ENCODE results near the gene SYDE2.
A peak's percentile ranks its signal among the peaks of the same experiment; 100 is the strongest.

DNA sequence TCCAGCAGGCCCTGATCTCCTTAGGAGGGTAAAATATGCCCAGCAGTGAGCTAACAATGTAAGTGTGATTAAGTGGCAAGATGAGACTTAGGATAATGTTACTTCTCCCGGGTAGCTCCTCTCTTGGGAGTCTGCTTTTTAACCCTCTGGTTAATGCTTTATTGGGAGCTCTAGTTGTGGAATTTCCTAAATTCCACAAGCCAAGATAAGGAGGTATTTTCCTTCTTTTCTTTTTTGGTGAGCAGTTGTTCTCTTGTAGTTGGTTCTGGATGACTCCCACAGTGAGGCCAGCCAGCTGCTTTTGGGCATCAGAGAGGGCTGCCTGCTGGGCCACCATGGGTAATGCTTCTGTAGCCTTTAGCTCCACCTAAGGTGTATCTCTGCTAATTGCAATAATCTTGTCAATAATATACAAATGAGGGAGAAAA is 39.4 kb upstream of the SYDE2 start:
- TF ChIP-seq, protein P1, sequence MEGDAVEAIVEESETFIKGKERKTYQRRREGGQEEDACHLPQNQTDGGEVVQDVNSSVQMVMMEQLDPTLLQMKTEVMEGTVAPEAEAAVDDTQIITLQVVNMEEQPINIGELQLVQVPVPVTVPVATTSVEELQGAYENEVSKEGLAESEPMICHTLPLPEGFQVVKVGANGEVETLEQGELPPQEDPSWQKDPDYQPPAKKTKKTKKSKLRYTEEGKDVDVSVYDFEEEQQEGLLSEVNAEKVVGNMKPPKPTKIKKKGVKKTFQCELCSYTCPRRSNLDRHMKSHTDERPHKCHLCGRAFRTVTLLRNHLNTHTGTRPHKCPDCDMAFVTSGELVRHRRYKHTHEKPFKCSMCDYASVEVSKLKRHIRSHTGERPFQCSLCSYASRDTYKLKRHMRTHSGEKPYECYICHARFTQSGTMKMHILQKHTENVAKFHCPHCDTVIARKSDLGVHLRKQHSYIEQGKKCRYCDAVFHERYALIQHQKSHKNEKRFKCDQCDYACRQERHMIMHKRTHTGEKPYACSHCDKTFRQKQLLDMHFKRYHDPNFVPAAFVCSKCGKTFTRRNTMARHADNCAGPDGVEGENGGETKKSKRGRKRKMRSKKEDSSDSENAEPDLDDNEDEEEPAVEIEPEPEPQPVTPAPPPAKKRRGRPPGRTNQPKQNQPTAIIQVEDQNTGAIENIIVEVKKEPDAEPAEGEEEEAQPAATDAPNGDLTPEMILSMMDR (conservative IDR thresholded peaks at IDR 0.05), result peak; percentile 60
- no peak for TF ChIP-seq ZFX (IDR thresholded peaks at IDR 0.05)

Measured in C4-2B (cell line).